RPMI7951 (cell line): ENCODE results near the gene ALOX15B. TPM values are rescaled to one million over a fixed set of nuclear protein-coding genes. Genes with fewer than 3 reads are reported as not detected.

Source experiments
- DNase-seq: peaks from one replicate; pipeline ENCODE4 v3.0.0-alpha.2; 2012; ENCODE audit warnings: low read depth
- total RNA-seq: library from RNA; depleted of rRNA; stranded (reverse); fragments of >200 nt; shearing (Covaris generic); gene quantifications from 2 replicates; pipeline ENCODE4 v1.2.3, GENCODE V29; 2014; rRNA removed

ALOX15B gene, protein sequence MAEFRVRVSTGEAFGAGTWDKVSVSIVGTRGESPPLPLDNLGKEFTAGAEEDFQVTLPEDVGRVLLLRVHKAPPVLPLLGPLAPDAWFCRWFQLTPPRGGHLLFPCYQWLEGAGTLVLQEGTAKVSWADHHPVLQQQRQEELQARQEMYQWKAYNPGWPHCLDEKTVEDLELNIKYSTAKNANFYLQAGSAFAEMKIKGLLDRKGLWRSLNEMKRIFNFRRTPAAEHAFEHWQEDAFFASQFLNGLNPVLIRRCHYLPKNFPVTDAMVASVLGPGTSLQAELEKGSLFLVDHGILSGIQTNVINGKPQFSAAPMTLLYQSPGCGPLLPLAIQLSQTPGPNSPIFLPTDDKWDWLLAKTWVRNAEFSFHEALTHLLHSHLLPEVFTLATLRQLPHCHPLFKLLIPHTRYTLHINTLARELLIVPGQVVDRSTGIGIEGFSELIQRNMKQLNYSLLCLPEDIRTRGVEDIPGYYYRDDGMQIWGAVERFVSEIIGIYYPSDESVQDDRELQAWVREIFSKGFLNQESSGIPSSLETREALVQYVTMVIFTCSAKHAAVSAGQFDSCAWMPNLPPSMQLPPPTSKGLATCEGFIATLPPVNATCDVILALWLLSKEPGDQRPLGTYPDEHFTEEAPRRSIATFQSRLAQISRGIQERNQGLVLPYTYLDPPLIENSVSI
- not detected in 2 replicates for total RNA-seq

DNA sequence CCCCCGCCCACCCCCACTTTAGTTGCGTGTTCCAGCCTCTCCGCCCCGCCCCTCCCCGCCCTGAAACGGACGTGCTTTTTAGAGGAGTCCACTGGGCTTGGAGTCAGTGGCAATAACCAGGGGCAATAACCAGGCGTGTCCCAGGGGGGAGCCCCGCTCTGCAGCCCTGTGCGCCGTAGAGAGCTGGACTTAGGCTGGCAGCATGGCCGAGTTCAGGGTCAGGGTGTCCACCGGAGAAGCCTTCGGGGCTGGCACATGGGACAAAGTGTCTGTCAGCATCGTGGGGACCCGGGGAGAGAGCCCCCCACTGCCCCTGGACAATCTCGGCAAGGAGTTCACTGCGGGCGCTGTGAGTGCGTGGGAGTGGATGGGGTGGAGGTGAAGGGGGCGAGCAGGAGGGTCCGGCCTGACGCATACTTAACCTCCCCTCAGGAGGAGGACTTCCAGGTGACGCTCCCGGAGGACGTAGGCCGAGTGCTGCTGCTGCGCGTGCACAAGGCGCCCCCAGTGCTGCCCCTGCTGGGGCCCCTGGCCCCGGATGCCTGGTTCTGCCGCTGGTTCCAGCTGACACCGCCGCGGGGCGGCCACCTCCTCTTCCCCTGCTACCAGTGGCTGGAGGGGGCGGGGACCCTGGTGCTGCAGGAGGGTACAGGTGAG is at the start of gene ALOX15B:
Gene ALOX15B (plus strand): TSS at position 106 of the 657 bp plus-strand sequence. CDS start 97 bp downstream, at position 203.
- DNase-seq: no peak

DNA sequence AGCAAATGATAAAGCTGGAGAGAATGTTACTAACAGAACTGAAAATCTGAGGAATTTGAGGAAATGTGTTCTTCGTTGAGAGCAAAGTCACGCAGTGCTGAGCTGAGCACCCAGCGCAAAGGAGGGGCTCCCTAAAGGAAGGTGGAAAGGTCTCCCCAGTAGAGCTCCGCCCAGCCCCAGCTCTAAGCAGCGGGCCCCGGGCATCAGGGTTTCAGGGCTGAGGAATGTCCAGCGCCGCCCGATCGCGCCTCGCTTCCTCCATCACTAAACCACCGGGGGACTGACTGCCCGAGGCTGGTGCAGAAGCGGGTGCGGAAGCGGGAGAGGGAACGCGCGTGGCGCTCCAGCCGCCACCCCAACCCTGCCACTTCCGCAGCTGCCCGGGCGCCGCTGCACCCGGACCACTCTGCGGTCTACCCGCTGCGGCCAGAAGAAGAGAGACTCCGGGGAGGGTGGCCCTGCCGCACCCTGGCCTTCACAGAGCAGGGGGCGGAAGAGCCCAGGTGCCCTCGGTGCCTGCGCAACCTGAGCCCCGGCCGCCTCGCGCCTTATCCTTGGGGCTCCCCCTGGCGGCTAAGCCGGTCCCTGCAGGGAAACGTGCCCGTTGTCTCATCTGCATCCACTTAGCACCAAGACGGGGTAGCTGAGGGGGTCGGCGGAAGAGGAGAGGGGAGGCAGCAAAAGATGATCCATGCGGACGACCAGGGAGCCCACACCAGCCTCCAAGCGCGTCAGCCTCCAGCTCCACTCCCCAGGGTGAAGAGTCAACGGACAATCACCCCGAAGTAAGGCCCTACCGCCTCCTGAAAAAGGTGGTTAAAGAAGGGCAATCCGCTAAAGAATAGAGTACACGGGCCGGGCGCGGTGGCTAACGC is 48.8 kb upstream of the ALOX15B start:
- peak; percentile 52 for DNase-seq

DNA sequence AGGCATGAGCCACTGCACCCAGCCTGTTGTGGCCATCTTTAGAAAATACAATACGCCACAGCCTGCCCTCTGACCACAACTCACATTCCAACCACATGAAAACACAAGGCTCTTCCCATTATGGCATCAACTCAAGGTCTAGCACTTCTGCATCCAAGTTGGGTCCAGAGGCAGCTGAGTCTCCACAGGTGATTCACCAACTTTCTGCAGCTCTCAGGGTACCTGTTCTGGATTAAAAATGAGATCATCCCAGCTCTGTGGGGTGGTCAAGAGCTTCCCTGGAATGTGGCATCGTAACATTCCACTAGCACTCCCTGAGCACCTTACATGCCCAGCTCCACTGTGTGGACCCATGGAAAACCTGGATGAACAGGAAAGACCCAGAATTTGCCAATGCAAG is 46.3 kb upstream of the ALOX15B start:
- DNase-seq: peak; percentile 70

DNA sequence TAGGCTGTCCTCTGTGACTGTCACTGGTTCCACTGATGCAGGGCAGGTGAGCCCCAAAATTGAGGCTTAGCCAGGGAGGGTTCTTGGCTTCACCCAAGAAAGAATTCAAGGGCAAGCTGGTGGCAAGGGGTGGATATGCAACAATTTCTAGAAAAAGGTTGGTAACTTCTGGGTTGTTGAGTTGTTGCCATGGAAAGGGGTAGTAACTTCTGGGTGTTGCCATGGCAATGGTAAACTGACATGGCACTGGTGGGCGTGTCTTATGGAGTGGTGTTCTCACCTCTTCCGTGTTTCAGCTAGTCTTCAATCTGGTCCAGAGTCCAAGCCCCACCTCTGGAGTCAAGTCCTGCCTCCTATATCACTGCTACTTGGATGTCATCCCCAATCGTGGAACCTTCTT is 45.9 kb upstream of the ALOX15B start:
- no peak for DNase-seq

DNA sequence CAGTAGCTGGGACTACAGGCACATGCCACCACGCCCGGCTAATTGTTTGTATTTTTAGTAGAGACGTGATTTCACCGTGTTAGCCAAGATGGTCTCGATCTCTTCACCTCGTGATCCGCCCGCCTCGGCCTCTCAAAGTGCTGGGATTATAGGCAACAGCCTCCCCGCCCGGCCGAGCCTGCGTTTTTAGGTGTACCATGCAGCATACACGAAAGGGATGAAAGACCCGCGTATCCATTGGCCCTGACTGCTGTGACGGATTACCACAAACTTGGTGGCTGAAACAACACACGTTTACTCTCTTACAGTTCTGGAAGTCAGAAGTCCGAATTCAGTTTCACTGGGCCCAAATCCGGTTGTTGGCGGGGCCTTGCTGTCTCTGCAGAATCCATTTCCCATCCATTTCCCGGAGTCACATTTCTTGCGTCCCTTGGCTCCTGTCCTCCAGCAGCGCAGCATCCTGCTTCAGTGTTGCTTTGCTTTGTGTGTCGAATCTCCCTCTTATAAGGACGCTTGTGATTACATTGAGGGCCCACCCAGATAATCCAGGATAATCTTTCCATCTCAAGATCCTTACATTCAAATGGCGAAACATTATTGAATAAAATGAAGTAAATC is 44.8 kb upstream of the ALOX15B start:
- DNase-seq: no peak

DNA sequence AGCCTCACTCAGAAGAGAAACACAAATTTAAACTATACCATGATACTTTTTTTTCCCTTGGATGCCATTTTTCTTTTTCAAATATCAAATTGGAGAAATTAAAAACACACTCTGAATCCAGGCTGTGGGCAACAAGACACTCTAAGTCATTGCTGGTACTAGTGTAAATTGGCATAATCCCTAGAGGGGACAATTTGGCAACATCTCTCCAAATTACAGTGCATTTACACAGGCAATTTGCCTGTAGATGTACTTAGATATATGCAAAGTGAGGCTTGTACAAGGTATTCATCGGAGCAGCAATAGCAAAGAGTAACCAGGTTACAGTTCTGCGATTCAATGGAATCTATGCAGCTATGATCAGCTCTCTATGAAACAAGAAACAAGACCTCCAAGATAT is 43.1 kb upstream of the ALOX15B start:
- no peak for DNase-seq

DNA sequence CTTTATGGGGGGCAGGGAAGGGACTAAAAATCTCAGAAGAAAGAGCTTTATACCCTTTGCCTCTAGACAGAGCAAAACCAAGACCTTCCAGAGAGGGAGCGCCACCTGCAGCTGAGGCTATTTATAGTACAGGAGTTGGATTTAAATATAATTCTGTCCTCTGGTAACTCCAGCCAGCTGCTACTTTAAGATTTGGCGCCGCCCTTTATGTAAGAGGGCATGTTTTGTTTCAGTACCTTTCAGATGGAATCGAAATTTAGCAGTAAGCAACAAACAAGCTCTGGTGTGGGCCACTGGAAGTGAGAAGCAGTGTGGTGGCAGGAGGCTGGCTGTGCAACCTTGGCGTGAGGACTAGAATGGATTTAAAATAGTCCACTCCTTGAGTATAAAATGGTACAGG is 41.7 kb upstream of the ALOX15B start:
- peak; percentile 40 for DNase-seq

DNA sequence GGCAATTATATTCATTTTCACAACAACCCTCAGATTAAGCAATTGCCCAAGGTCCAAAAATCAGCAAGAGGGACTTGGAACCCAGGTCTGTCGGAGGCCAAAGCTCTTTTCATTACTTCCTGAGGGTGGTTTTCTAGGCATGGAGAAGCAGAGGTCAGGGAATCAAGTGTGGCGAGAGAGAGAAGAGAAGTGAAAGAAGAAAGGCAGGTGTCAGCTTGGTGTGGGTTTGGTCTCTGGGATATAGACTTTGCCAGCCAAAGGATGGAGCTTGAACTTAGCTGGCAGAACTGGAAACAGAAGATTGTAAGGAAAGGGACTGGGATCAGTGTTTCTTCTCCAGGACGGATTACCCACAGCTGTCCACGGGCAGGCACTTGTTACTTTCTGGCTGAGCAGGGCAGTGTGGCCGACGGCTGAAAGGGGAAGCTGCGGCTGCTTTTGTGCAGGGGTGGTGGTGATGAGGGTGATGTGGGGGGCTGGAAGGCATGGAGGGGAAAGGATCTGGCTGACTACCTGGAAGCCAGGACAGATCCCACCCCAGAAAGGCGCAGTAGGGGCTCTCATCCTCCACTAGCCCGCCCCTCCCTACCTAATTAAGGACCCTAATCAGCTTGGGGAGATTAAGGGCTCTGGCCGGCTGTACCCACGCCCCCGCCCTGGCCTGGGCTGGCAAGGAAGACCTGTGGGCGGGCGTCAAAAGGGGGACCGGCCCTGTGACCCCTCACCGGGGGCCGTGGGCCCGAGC is 36.7 kb upstream of the ALOX15B start, which contains the start of gene GUCY2D:
Gene GUCY2D (plus strand): TSS at position 640 of the 745 bp plus-strand sequence. CDS start 433 bp downstream, outside the sequence.
- DNase-seq: no peak

DNA sequence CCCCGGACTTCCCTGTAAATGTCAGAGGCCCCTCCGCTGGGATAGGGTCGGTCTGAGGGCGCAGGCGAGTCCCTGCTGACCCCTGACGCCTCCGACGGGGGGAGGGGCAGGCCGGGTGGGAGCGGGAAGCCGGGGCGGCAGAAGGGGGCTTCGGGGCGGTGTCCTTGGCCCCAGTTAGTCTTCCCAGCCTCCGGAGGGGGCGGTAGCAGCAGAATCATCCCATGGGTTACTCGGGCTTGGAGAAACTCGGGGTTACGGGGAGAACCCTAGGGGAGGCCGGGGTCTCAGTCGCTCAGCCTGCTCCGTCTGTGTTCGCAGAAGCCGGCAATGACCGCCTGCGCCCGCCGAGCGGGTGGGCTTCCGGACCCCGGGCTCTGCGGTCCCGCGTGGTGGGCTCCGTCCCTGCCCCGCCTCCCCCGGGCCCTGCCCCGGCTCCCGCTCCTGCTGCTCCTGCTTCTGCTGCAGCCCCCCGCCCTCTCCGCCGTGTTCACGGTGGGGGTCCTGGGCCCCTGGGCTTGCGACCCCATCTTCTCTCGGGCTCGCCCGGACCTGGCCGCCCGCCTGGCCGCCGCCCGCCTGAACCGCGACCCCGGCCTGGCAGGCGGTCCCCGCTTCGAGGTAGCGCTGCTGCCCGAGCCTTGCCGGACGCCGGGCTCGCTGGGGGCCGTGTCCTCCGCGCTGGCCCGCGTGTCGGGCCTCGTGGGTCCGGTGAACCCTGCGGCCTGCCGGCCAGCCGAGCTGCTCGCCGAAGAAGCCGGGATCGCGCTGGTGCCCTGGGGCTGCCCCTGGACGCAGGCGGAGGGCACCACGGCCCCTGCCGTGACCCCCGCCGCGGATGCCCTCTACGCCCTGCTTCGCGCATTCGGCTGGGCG is 35.9 kb upstream of the ALOX15B start:
- no peak for DNase-seq

DNA sequence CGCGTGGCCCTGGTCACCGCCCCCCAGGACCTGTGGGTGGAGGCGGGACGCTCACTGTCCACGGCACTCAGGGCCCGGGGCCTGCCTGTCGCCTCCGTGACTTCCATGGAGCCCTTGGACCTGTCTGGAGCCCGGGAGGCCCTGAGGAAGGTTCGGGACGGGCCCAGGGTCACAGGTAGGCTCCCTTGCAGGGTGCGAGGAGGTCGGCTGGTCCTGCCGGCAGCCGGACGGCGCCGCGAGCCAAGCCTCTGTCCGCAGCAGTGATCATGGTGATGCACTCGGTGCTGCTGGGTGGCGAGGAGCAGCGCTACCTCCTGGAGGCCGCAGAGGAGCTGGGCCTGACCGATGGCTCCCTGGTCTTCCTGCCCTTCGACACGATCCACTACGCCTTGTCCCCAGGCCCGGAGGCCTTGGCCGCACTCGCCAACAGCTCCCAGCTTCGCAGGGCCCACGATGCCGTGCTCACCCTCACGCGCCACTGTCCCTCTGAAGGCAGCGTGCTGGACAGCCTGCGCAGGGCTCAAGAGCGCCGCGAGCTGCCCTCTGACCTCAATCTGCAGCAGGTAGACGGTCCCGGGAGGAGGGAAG is 35.2 kb upstream of the ALOX15B start:
- DNase-seq: no peak

DNA sequence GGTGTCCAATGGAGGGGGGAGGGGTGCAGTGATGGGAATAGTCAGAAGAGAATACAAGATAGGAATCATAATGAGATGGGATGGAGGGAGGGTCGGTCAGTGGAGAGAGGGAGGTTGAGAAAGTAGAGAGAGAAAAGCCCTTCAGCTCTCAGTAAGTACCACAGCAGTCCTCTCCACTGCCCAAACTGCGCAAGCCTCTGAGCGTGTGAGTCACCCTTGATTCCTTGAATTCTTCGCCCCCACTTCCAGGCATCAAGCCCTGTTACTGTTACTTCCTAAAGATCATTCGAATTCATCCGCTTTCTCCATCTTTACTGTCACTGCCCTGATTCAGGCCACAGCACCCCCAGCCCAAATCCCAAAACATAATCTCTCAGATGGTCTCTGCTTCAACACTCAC is 34.0 kb upstream of the ALOX15B start:
- peak; percentile 59 for DNase-seq

DNA sequence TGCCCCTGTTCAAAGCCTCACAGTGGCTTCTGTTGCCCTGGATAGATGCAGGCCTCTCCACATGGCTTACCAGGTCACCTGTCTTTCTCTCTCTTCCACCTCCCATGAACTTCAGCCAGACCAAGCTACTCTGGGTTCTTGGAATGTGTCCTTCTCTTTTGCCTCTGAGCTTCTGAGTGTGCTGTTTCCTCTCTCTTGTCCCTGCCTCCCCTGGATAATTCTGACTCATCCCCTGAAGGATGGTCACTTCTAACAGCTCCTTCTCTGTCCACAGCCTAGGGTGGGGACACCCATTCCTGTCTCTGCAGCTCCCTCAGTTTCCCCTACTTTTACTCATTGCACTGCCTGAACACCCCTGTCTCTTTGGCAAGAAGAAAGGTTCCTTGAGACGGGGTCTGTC is 33.5 kb upstream of the ALOX15B start:
- DNase-seq: no peak

DNA sequence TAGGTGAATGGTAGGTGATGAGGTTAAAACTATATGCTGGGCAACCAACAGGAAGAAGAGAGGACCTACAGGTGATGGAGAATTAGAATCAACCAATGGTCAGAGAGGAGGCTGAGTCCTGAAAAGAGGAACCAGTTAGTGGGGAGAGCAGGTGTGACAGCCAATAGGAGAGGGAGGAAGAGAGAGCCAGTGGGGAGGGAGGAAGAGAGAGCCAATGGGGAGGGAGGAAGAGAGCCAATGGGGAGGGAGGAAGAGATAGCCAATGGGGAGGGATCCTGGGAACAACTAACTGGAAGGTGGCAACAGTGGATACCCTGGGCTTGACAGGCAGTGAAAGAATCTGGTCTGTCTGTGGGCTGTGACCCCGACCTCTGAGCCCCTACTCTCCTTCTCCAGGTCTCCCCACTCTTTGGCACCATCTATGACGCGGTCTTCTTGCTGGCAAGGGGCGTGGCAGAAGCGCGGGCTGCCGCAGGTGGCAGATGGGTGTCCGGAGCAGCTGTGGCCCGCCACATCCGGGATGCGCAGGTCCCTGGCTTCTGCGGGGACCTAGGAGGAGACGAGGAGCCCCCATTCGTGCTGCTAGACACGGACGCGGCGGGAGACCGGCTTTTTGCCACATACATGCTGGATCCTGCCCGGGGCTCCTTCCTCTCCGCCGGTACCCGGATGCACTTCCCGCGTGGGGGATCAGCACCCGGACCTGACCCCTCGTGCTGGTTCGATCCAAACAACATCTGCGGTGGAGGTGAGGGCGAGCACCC is 32.7 kb upstream of the ALOX15B start:
- DNase-seq: no peak

DNA sequence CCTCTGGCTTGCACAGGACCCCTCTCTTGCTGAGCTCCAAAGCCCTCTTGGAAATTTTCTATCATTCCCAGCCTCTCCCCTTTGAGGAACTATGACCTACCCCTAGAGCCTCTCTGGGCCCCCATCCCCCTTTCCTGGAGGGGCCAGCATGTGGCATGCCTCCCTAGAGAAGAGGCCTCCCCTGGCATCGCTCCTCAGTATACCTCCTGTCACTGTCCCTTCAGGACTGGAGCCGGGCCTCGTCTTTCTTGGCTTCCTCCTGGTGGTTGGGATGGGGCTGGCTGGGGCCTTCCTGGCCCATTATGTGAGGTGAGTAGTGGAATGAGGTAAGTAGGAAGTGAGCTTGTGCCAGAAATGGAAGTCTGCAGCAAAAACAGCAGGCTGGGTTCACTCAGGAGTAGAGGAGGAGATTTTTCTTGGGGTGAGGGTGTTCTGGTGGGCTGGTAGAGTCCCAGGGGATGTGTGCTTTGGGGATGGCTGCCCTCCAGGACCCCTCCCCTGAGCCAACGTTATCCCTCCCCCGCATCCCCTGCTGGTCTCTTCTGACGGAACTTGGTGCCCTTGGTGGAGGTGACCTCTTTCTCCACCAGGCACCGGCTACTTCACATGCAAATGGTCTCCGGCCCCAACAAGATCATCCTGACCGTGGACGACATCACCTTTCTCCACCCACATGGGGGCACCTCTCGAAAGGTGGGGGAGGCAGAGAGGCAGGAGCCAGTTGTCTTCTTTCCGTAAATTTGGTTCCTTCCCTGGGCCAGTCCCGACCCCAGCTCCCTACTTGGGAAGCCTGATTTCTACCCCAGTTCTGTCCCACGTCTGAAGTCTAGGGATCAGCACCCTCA is 31.8 kb upstream of the ALOX15B start:
- DNase-seq: no peak

DNA sequence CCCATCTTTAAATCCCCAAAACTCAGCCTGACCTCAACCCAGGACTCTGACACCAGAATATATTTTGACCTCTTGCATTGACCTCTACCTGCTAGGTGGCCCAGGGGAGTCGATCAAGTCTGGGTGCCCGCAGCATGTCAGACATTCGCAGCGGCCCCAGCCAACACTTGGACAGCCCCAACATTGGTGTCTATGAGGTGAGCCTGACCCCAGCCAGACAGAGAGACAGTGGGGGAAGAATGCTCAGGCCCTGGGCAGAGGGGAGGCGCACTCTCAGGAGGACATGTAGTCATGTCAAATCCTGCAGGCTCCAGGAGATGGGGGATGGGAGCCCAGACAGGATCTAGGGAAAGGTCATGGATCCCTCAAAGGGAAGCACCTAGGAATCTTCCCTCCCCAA is 31.0 kb upstream of the ALOX15B start:
- DNase-seq: no peak

DNA sequence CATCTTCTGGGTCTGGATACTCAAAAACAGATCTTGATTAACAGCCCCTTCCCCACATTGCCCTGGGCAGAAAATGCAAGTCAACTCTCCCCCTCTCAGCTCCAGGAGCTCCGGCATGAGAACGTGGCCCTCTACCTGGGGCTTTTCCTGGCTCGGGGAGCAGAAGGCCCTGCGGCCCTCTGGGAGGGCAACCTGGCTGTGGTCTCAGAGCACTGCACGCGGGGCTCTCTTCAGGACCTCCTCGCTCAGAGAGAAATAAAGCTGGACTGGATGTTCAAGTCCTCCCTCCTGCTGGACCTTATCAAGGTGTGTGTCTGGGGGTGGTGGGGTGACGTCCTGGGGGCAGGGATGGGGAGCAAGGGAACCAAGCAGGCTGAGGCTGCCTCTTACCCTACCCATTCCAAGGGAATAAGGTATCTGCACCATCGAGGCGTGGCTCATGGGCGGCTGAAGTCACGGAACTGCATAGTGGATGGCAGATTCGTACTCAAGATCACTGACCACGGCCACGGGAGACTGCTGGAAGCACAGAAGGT is 26.7 kb upstream of the ALOX15B start:
- DNase-seq: no peak
